HepG2 (cell line): ENCODE results near the gene NT5C. TPM values are rescaled to one million over a fixed set of nuclear protein-coding genes. Genes with fewer than 3 reads are reported as not detected.
A peak's percentile ranks its signal among the peaks of the same experiment; 100 is the strongest.

Experiments used
- PRPF4 ChIP-seq: fragments of 200-400 bp; formaldehyde crosslinking; IDR thresholded peaks from 2 replicates; pipeline ENCODE4 v1.6.1; 2016; ENCODE audit warnings: low read length, low read depth; ENCODE audit not compliant: poor library complexity, severe bottlenecking
- SIX4 ChIP-seq: sonication (generic); formaldehyde crosslinking; IDR thresholded peaks from 2 replicates; pipeline ENCODE4 v1.4.0; 2020; ENCODE audit warnings: missing genetic modification reagents
- SNRNP70 ChIP-seq: fragments of 200-400 bp; formaldehyde crosslinking; IDR thresholded peaks from 2 replicates; pipeline ENCODE4 v1.6.1; 2017; ENCODE audit warnings: mild to moderate bottlenecking, low read depth, low read length, moderate library complexity
- SP140L ChIP-seq: sonication (generic); formaldehyde crosslinking; IDR thresholded peaks from 2 replicates; pipeline ENCODE4 v1.4.0; 2020; ENCODE audit warnings: missing genetic modification reagents, borderline replicate concordance
- STAT5B ChIP-seq: sonication (generic); formaldehyde crosslinking; IDR thresholded peaks from 2 replicates; pipeline ENCODE4 v1.4.0; 2020; ENCODE audit warnings: missing genetic modification reagents
- ZNF607 ChIP-seq: sonication (generic); formaldehyde crosslinking; IDR thresholded peaks from 2 replicates; pipeline ENCODE4 v1.5.1; 2020; ENCODE audit warnings: missing genetic modification reagents, mild to moderate bottlenecking, borderline replicate concordance
- ZNF816 ChIP-seq: sonication (generic); formaldehyde crosslinking; IDR thresholded peaks from 2 replicates; pipeline ENCODE4 v1.8.0; 2022; ENCODE audit warnings: missing genetic modification reagents, mild to moderate bottlenecking, borderline replicate concordance
- polyA plus RNA-seq, 8 experiments: library from polyadenylated mRNA; depleted of rRNA in 3 of 8; stranded (reverse) in 7 of 8; unstranded in 1 of 8; fragments of >200 nt; fragmentation: Illumina TruSeq in 4 of 8; extraction: Trizol in 4 of 8; gene quantifications; 2 replicates each; pipeline versions ENCODE4 v1.2.1 to v1.2.3, GENCODE V29; 2011 to 2016; ENCODE audit warnings: low read depth in 4 of 8, missing spikeins in 1 of 8, mixed read lengths in 1 of 8; ENCODE audit not compliant: insufficient read depth in 1 of 8
- total RNA-seq, 5 experiments: library from RNA; depleted of rRNA; stranded (reverse); fragments of >200 nt; fragmentation: Illumina TruSeq; extraction: Trizol; gene quantifications; 2 replicates each; pipeline ENCODE4 v1.2.3, GENCODE V29; 2016; ENCODE audit warnings: low read depth in 1 of 5
- TF ChIP-seq, protein P1 (sequence below): conservative IDR thresholded peaks from 2 replicates; pipeline ENCODE4 v1.6.1; 2018; ENCODE audit warnings: missing genetic modification reagents
- TF ChIP-seq, protein P2 (sequence below): sonication (generic); formaldehyde crosslinking; IDR thresholded peaks from 2 replicates; pipeline ENCODE4 v1.5.0; 2020; ENCODE audit warnings: missing genetic modification reagents
- TF ChIP-seq, protein P3 (sequence below): sonication (generic); formaldehyde crosslinking; IDR thresholded peaks from 2 replicates; pipeline ENCODE4 v1.4.0; 2020; ENCODE audit warnings: missing genetic modification reagents, borderline replicate concordance
- TF ChIP-seq, protein P4 (sequence below): sonication (generic); formaldehyde crosslinking; IDR thresholded peaks from 2 replicates; pipeline ENCODE4 v1.4.0; 2020; ENCODE audit warnings: mild to moderate bottlenecking, missing genetic modification reagents

Gene NT5C
- total and polyA plus RNA-seq, 2 of the 13 experiments (the other 11 are each of a cell fraction or from before 2014, with no cell fraction given) = 42.8 to 48.6 TPM

DNA sequence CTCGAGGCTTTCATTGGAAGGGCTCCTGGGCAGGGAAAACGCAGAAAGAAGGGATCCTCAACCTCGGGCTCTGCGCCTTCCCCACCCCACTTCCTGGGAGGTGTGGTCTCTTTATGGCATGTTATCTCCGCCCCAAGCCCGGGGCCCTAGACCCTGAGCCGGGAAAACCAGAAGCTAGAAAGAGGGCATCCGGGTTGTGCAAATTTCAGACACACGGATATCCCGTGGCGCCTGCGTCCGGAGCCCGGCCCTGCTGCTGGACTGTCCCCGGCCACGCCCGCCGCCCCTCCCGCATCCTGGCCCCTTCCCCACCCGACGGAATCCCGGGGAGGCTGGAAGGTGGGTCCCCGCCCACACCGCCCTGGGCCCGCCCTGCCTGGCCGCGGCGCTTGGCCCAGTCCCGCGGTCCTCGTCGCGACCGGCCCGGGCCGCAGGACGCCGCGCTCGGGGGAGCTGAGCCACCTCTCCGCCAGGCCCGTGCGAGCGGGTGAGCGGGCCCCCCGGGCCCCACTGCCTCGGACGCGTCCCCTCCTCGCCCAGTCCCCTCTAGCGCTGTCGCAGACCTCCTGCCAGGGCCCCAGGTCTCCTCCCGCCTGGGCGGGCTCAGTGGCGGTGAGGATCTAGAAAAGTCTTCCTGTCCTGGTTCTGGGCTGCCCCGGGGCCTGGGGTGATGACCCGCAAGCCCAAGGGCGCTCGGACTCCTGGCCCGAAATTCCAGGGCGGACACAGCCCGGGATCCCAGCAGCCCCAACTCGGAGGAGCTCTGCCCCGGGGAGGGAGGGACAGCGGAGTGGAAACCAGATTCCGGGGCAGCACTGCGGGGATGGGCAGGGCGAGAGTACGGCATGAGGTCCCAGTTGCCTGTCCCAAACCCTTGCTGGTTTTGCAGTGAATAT, 43.7 kb downstream of the NT5C start, which contains the start of gene SLC16A5 (continued):
- TF ChIP-seq, protein P1, sequence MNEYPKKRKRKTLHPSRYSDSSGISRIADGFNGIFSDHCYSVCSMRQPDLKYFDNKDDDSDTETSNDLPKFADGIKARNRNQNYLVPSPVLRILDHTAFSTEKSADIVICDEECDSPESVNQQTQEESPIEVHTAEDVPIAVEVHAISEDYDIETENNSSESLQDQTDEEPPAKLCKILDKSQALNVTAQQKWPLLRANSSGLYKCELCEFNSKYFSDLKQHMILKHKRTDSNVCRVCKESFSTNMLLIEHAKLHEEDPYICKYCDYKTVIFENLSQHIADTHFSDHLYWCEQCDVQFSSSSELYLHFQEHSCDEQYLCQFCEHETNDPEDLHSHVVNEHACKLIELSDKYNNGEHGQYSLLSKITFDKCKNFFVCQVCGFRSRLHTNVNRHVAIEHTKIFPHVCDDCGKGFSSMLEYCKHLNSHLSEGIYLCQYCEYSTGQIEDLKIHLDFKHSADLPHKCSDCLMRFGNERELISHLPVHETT (CRISPR knock-in tag) = peak; percentile 60; the same call in 1 of the 2 replicates
- TF ChIP-seq ZNF607 (CRISPR knock-in tag) (peak; percentile 70; the same call in 1 of the 2 replicates), PRPF4 (no peak), SNRNP70 (no peak), SIX4 (CRISPR knock-in tag) (no peak), STAT5B (CRISPR knock-in tag) (no peak), ZNF816 (CRISPR knock-in tag) (0 out of 2 replicates have a peak, but pooled peaks have one; percentile 14), SP140L (CRISPR knock-in tag) (no peak)
- TF ChIP-seq, protein P2, sequence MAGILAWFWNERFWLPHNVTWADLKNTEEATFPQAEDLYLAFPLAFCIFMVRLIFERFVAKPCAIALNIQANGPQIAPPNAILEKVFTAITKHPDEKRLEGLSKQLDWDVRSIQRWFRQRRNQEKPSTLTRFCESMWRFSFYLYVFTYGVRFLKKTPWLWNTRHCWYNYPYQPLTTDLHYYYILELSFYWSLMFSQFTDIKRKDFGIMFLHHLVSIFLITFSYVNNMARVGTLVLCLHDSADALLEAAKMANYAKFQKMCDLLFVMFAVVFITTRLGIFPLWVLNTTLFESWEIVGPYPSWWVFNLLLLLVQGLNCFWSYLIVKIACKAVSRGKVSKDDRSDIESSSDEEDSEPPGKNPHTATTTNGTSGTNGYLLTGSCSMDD (CRISPR knock-in tag) = no peak
- TF ChIP-seq, protein P3, sequence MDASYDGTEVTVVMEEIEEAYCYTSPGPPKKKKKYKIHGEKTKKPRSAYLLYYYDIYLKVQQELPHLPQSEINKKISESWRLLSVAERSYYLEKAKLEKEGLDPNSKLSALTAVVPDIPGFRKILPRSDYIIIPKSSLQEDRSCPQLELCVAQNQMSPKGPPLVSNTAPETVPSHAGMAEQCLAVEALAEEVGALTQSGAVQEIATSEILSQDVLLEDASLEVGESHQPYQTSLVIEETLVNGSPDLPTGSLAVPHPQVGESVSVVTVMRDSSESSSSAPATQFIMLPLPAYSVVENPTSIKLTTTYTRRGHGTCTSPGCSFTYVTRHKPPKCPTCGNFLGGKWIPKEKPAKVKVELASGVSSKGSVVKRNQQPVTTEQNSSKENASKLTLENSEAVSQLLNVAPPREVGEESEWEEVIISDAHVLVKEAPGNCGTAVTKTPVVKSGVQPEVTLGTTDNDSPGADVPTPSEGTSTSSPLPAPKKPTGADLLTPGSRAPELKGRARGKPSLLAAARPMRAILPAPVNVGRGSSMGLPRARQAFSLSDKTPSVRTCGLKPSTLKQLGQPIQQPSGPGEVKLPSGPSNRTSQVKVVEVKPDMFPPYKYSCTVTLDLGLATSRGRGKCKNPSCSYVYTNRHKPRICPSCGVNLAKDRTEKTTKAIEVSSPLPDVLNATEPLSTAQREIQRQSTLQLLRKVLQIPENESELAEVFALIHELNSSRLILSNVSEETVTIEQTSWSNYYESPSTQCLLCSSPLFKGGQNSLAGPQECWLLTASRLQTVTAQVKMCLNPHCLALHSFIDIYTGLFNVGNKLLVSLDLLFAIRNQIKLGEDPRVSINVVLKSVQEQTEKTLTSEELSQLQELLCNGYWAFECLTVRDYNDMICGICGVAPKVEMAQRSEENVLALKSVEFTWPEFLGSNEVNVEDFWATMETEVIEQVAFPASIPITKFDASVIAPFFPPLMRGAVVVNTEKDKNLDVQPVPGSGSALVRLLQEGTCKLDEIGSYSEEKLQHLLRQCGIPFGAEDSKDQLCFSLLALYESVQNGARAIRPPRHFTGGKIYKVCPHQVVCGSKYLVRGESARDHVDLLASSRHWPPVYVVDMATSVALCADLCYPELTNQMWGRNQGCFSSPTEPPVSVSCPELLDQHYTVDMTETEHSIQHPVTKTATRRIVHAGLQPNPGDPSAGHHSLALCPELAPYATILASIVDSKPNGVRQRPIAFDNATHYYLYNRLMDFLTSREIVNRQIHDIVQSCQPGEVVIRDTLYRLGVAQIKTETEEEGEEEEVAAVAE (CRISPR knock-in tag) = peak; percentile 34; the same call in 1 of the 2 replicates
- TF ChIP-seq, protein P4, sequence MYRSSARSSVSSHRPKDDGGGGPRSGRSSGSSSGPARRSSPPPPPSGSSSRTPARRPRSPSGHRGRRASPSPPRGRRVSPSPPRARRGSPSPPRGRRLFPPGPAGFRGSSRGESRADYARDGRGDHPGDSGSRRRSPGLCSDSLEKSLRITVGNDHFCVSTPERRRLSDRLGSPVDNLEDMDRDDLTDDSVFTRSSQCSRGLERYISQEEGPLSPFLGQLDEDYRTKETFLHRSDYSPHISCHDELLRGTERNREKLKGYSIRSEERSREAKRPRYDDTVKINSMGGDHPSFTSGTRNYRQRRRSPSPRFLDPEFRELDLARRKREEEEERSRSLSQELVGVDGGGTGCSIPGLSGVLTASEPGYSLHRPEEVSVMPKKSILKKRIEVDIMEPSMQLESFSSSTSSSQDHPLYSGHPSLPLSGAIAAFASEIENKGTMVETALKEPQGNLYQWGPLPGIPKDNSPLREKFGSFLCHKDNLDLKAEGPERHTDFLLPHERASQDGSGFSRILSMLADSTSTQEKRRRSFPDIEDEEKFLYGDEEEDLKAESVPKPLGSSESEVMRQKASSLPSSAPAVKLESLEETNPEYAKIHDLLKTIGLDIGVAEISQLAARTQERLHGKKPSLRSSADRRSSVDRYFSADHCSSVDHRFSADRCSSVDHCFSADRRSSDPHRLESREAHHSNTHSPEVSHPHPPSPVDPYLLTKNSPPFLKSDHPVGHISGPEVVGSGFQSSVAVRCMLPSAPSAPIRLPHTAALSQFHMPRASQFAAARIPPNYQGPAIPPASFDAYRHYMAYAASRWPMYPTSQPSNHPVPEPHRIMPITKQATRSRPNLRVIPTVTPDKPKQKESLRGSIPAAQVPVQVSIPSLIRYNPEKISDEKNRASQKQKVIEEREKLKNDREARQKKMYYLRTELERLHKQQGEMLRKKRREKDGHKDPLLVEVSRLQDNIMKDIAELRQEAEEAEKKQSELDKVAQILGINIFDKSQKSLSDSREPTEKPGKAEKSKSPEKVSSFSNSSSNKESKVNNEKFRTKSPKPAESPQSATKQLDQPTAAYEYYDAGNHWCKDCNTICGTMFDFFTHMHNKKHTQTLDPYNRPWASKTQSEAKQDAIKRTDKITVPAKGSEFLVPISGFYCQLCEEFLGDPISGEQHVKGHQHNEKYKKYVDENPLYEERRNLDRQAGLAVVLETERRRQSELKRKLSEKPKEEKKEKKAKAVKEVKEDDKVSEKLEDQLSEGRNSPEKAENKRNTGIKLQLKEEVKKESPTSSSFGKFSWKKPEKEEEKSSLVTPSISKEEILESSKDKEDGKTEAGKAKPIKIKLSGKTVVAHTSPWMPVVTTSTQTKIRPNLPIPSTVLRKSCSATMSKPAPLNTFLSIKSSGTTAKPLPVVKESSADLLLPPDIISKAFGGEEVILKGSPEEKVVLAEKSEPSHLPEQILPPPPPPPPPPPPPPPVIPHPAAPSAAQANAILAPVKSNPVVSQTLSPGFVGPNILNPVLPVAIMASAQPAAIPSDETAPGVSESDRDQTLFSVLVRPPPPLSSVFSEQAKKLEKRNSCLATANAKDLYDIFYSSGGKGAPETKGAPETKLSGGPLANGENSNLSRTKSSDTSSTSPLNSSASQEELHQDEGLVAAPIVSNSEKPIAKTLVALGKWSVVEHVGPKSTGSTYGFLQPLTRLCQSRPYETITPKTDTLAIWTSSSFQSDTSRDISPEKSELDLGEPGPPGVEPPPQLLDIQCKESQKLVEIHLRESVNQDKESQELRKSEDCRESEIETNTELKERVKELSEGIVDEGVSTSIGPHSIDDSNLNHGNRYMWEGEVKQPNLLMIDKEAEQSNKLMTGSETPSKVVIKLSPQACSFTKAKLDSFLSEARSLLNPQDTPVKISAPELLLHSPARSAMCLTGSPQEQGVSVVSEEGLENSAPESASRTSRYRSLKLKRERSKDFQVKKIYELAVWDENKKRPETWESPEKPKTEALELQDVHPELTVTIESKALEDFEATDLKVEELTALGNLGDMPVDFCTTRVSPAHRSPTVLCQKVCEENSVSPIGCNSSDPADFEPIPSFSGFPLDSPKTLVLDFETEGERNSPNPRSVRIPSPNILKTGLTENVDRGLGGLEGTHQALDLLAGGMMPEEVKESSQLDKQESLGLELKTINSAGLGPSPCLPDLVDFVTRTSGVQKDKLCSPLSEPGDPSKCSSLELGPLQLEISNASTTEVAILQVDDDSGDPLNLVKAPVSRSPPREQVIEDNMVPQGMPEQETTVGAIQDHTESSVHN (CRISPR knock-in tag) = no peak
